SK-N-SH treated with all-trans-retinoic acid at 6 μM for 48 hours (cell line): ENCODE data around the gene UBL7.

Experiments used
- ATAC-seq: fragments of 200-7000 bp; cut with Tn5 transposase; 3 replicates; pipeline ENCODE4 v1.9.1; 2020; ENCODE audit warnings: mild to moderate bottlenecking, moderate library complexity
- ARNTL ChIP-seq: fragments of 450-650 bp; formaldehyde crosslinking; IDR thresholded peaks from 2 replicates; pipeline ENCODE4 v1.5.0; 2020; ENCODE audit warnings: low read depth, mild to moderate bottlenecking, moderate library complexity, borderline replicate concordance
- ESRRG ChIP-seq: fragments of 250-450 bp; sonication (Bioruptor Pico); IDR thresholded peaks from 2 replicates; pipeline ENCODE4 v1.6.1; 2021; ENCODE audit warnings: mild to moderate bottlenecking
- GLIS3 ChIP-seq: fragments of 250-450 bp; sonication (Bioruptor Pico); IDR thresholded peaks from 2 replicates; pipeline ENCODE4 v1.5.0; 2020; ENCODE audit warnings: mild to moderate bottlenecking, moderate library complexity
- ISL1 ChIP-seq: fragments of 250-450 bp; sonication (Bioruptor Pico); IDR thresholded peaks from 2 replicates; pipeline ENCODE4 v2.1.2; 2022; ENCODE audit warnings: mild to moderate bottlenecking, moderate library complexity
- OSR1 ChIP-seq: fragments of 250-450 bp; sonication (Bioruptor Pico); IDR thresholded peaks from 2 replicates; pipeline ENCODE4 v1.8.0; 2022; ENCODE audit warnings: moderate library complexity, mild to moderate bottlenecking, inconsistent platforms
- RARB ChIP-seq: fragments of 250-450 bp; sonication (Bioruptor Pico); IDR thresholded peaks from 2 replicates; pipeline ENCODE4 v1.8.0; 2021; ENCODE audit warnings: mild to moderate bottlenecking, moderate library complexity
- TCF4 ChIP-seq: fragments of 250-450 bp; sonication (Bioruptor Pico); IDR thresholded peaks from 2 replicates; pipeline ENCODE4 v1.8.0; 2021; ENCODE audit warnings: mild to moderate bottlenecking, moderate library complexity, borderline replicate concordance
- TOX ChIP-seq: fragments of 250-450 bp; sonication (Bioruptor Pico); IDR thresholded peaks from 2 replicates; pipeline ENCODE4 v1.8.0; 2021; ENCODE audit warnings: mild to moderate bottlenecking, moderate library complexity, borderline replicate concordance
- ZC3H10 ChIP-seq: fragments of 250-450 bp; sonication (Bioruptor Pico); IDR thresholded peaks from 2 replicates; pipeline ENCODE4 v1.5.1; 2021; ENCODE audit warnings: mild to moderate bottlenecking, moderate library complexity
- ZFP3 ChIP-seq: fragments of 250-450 bp; sonication (Bioruptor Pico); IDR thresholded peaks from 2 replicates; pipeline ENCODE4 v1.5.0; 2020; ENCODE audit warnings: mild to moderate bottlenecking, moderate library complexity
- ZFP30 ChIP-seq: fragments of 450-650 bp; formaldehyde crosslinking; IDR thresholded peaks from 2 replicates; pipeline ENCODE4 v1.5.0; 2022; ENCODE audit warnings: mild to moderate bottlenecking, moderate library complexity
- ZNF565 ChIP-seq: fragments of 450-650 bp; formaldehyde crosslinking; conservative IDR thresholded peaks from 2 replicates; pipeline ENCODE4 v1.5.0; 2020; ENCODE audit warnings: low read depth, mild to moderate bottlenecking, moderate library complexity
- ZNF70 ChIP-seq: fragments of 450-650 bp; formaldehyde crosslinking; IDR thresholded peaks from 2 replicates; pipeline ENCODE4 v1.5.0; 2020; ENCODE audit warnings: mild to moderate bottlenecking, moderate library complexity
- ZNF8 ChIP-seq: fragments of 450-650 bp; formaldehyde crosslinking; IDR thresholded peaks from 2 replicates; pipeline ENCODE4 v1.5.0; 2020; ENCODE audit warnings: mild to moderate bottlenecking, moderate library complexity
- TF ChIP-seq, protein P1 (sequence below): fragments of 250-450 bp; sonication (Bioruptor Pico); IDR thresholded peaks from 2 replicates; pipeline ENCODE4 v1.8.0; 2020; ENCODE audit warnings: mild to moderate bottlenecking, moderate library complexity, borderline replicate concordance
- TF ChIP-seq, protein P2 (sequence below): fragments of 250-450 bp; sonication (Bioruptor Pico); IDR thresholded peaks from 2 replicates; pipeline ENCODE4 v1.5.1; 2021; ENCODE audit warnings: mild to moderate bottlenecking, moderate library complexity
- TF ChIP-seq, protein P3 (sequence below): fragments of 250-450 bp; sonication (Bioruptor Pico); IDR thresholded peaks from 2 replicates; pipeline ENCODE4 v1.5.0; 2020; ENCODE audit warnings: mild to moderate bottlenecking, moderate library complexity
- TF ChIP-seq, protein P4 (sequence below): fragments of 250-450 bp; sonication (Bioruptor Pico); IDR thresholded peaks from 2 replicates; pipeline ENCODE4 v1.8.0; 2021; ENCODE audit warnings: low read depth, mild to moderate bottlenecking, moderate library complexity, borderline replicate concordance

UBL7 gene

DNA sequence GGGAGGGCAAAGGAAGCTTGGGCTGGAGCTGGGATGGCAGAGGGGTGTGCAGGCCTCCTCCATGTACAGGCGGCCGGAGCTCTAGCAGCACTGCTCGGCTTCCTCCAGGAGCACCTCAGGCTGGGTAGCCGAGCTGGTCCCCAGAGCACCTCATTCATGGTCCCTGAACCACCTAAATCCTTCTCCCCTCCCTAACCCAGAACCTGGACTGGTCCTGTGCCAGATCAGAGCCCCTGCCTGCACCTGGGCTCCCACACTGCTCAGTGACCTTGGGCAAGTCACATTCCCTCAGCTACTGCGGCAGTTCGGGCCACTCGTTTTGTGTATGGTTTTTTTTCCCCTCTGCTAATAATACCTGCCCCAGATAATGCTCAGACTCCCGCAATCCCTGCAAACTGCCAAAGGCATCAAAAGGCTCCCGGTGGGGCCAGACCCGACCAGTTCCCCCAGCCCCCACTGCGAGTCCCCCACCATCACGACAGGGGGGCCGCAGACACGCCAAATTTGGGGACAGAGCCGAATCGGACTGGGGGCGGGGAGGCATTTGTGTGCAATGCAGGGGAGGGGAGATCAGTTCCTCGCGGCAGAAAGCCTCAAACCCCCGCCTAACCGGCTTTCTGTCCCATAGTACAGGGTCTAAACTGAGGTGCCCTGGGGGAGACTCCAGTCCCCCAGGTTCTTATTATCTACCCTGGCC is 28.5 kb downstream of the UBL7 start (continued):
- TF ChIP-seq, protein P1, sequence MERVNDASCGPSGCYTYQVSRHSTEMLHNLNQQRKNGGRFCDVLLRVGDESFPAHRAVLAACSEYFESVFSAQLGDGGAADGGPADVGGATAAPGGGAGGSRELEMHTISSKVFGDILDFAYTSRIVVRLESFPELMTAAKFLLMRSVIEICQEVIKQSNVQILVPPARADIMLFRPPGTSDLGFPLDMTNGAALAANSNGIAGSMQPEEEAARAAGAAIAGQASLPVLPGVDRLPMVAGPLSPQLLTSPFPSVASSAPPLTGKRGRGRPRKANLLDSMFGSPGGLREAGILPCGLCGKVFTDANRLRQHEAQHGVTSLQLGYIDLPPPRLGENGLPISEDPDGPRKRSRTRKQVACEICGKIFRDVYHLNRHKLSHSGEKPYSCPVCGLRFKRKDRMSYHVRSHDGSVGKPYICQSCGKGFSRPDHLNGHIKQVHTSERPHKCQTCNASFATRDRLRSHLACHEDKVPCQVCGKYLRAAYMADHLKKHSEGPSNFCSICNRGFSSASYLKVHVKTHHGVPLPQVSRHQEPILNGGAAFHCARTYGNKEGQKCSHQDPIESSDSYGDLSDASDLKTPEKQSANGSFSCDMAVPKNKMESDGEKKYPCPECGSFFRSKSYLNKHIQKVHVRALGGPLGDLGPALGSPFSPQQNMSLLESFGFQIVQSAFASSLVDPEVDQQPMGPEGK: no peak
- TF ChIP-seq OSR1: no peak
- TF ChIP-seq, protein P2, sequence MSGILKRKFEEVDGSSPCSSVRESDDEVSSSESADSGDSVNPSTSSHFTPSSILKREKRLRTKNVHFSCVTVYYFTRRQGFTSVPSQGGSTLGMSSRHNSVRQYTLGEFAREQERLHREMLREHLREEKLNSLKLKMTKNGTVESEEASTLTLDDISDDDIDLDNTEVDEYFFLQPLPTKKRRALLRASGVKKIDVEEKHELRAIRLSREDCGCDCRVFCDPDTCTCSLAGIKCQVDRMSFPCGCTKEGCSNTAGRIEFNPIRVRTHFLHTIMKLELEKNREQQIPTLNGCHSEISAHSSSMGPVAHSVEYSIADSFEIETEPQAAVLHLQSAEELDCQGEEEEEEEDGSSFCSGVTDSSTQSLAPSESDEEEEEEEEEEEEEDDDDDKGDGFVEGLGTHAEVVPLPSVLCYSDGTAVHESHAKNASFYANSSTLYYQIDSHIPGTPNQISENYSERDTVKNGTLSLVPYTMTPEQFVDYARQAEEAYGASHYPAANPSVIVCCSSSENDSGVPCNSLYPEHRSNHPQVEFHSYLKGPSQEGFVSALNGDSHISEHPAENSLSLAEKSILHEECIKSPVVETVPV (CRISPR knock-in tag): no peak

DNA sequence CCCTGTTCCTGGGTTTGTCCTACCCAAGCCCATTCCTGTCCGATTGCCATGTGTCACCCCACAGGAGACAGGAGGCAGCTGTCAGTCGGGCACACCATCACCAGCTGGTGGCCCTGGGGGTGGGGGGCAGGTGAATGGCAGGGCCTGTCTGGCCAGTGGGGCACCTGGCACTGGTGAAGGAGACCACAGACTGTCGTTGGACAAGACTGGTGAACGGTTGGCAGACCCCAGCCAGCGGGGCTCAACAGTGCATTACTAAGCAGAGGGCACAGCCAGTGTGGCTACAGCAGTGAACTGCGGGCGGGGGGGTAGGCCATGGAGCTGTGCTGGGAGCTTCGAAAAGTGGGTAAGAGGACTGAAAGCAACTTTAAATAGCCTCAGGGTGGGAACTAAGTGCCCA is 29.3 kb downstream of the UBL7 start:
- ATAC-seq: no peak
- TF ChIP-seq ZFP3 (CRISPR knock-in tag) (no peak), GLIS3 (no peak), ESRRG (CRISPR knock-in tag) (no peak), RARB (no peak), ZC3H10 (CRISPR knock-in tag) (no peak), OSR1 (no peak), ZNF8 (CRISPR knock-in tag) (no peak), ISL1 (CRISPR knock-in tag) (no peak), ZNF70 (CRISPR knock-in tag) (no peak), ZNF565 (CRISPR knock-in tag) (no peak), ARNTL (CRISPR knock-in tag) (no peak), ZFP30 (CRISPR knock-in tag) (no peak), TOX (CRISPR knock-in tag) (no peak), TCF4 (CRISPR knock-in tag) (no peak)
- TF ChIP-seq, protein P3, sequence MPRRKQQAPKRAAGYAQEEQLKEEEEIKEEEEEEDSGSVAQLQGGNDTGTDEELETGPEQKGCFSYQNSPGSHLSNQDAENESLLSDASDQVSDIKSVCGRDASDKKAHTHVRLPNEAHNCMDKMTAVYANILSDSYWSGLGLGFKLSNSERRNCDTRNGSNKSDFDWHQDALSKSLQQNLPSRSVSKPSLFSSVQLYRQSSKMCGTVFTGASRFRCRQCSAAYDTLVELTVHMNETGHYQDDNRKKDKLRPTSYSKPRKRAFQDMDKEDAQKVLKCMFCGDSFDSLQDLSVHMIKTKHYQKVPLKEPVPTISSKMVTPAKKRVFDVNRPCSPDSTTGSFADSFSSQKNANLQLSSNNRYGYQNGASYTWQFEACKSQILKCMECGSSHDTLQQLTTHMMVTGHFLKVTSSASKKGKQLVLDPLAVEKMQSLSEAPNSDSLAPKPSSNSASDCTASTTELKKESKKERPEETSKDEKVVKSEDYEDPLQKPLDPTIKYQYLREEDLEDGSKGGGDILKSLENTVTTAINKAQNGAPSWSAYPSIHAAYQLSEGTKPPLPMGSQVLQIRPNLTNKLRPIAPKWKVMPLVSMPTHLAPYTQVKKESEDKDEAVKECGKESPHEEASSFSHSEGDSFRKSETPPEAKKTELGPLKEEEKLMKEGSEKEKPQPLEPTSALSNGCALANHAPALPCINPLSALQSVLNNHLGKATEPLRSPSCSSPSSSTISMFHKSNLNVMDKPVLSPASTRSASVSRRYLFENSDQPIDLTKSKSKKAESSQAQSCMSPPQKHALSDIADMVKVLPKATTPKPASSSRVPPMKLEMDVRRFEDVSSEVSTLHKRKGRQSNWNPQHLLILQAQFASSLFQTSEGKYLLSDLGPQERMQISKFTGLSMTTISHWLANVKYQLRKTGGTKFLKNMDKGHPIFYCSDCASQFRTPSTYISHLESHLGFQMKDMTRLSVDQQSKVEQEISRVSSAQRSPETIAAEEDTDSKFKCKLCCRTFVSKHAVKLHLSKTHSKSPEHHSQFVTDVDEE (CRISPR knock-in tag): no peak
- TF ChIP-seq, protein P2 (CRISPR knock-in tag): no peak
- TF ChIP-seq, protein P1: no peak
- TF ChIP-seq, protein P4, sequence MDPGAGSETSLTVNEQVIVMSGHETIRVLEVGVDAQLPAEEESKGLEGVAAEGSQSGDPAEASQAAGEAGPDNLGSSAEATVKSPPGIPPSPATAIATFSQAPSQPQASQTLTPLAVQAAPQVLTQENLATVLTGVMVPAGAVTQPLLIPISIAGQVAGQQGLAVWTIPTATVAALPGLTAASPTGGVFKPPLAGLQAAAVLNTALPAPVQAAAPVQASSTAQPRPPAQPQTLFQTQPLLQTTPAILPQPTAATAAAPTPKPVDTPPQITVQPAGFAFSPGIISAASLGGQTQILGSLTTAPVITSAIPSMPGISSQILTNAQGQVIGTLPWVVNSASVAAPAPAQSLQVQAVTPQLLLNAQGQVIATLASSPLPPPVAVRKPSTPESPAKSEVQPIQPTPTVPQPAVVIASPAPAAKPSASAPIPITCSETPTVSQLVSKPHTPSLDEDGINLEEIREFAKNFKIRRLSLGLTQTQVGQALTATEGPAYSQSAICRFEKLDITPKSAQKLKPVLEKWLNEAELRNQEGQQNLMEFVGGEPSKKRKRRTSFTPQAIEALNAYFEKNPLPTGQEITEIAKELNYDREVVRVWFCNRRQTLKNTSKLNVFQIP (CRISPR knock-in tag): no peak
- TF ChIP-seq, all 23 proteins: peak for 0

DNA sequence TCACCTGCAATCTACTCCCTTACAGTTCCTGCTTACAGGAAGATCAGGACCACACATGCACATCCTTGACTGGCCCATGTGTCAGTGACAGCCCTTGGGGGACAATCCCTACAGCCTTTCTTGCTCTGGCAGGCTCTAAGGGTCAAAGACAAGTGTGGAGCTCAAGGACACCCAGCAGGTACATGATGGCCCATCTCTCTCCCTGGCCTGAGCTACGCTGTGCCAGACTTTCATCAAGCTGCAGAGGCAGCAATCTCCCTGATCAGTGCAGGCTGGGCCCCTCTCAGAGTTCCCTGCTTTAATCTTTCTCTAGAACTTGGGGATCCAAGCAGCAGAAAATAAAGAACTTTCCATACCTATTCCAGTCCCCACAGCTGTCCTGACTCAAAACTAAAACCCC is 29.8 kb downstream of the UBL7 start:
- ATAC-seq: no peak
- TF ChIP-seq OSR1 (no peak), ZNF70 (CRISPR knock-in tag) (no peak), TCF4 (CRISPR knock-in tag) (no peak)
- TF ChIP-seq, protein P4 (CRISPR knock-in tag): no peak
